Skeletal muscle satellite cell (primary cell): ENCODE measurements around the gene SOX18.
A peak's percentile ranks its signal among the peaks of the same experiment; 100 is the strongest.

Experiments used
- H3K27me3 ChIP-seq: 2 replicates; pipeline ENCODE4 v1.7.0; 2013; ENCODE audit warnings: low read length; ENCODE audit not compliant: control insufficient read depth, insufficient read depth
- H3K36me3 ChIP-seq: 2 replicates; pipeline ENCODE4 v1.7.0; 2013; ENCODE audit warnings: mild to moderate bottlenecking, control low read depth, low read length; ENCODE audit not compliant: insufficient read depth
- H3K4me1 ChIP-seq: 2 replicates; pipeline ENCODE4 v1.7.0; 2013; ENCODE audit warnings: low read length; ENCODE audit not compliant: control insufficient read depth, insufficient read depth
- H3K4me2 ChIP-seq: 2 replicates; pipeline ENCODE4 v1.7.0; 2013; ENCODE audit warnings: mild to moderate bottlenecking, low read length
- H3K4me3 ChIP-seq: 2 replicates; pipeline ENCODE4 v1.7.0; 2013; ENCODE audit warnings: low read length
- H3K9ac ChIP-seq: 2 replicates; pipeline ENCODE4 v1.7.0; 2013; ENCODE audit warnings: mild to moderate bottlenecking, low read depth, low read length, moderate library complexity
- H3K9me3 ChIP-seq: replicated peaks from 2 replicates; pipeline ENCODE4 v1.7.0; 2013; ENCODE audit warnings: mild to moderate bottlenecking, control low read depth, low read length

Gene SOX18

GRCh38 chr20:64065062-64065973 lies 15.9 kb upstream of the SOX18 start:
- Histone ChIP-seq H3K9ac (no peak overlapping the region), H3K4me3 (no peak overlapping the region)

GRCh38 chr20:64064145-64064698 lies 14.8 kb upstream of the SOX18 start:
- peak overlapping the region; percentile 93 for H3K9ac ChIP-seq
- peak overlapping the region; percentile 94 for H3K4me3 ChIP-seq
- H3K4me1 ChIP-seq: peaks cover 33% of the 10 kb centered on the region
- no peaks in the 10 kb centered on the region for H3K9me3 ChIP-seq
- H3K4me2 ChIP-seq: peak overlapping the region; percentile 84
- H3K36me3 ChIP-seq: no peaks in the 10 kb centered on the region
- H3K27me3 ChIP-seq: no peaks in the 10 kb centered on the region

More at GRCh38 chr20:64065062-64065973, 15.9 kb upstream of the SOX18 start:
- Histone ChIP-seq H3K36me3 (no peaks in the 10 kb centered on the region), H3K4me2 (peak overlapping the region; percentile 50), H3K27me3 (no peaks in the 10 kb centered on the region), H3K4me1 (peaks cover 33% of the 10 kb centered on the region), H3K9me3 (no peaks in the 10 kb centered on the region)

- Histone ChIP-seq H3K4me2 (peak overlapping the region; percentile 84), H3K4me3 (peak overlapping the region; percentile 94), H3K4me1 (peaks cover 33% of the 10 kb centered on the region), H3K9ac (peak overlapping the region; percentile 93), H3K27me3 (no peaks in the 10 kb centered on the region), H3K36me3 (no peaks in the 10 kb centered on the region), H3K9me3 (no peaks in the 10 kb centered on the region)
These were observed 14.1 kb upstream of the SOX18 start for GRCh38 chr20:64063389-64064144.

- H3K27me3 ChIP-seq: no peaks in the 10 kb centered on the region
- no peaks in the 10 kb centered on the region for H3K36me3 ChIP-seq
- H3K4me3 ChIP-seq: peak within 1 kb of the TSS; percentile 94
- peak within 1 kb of the TSS; percentile 93 for H3K4me2 ChIP-seq
- peak within 1 kb of the TSS; percentile 93 for H3K9ac ChIP-seq
- H3K9me3 ChIP-seq: no peaks in the 10 kb centered on the region
- peaks cover 40% of the 10 kb centered on the region for H3K4me1 ChIP-seq
These were observed 13.4 kb upstream of the SOX18 start, which contains the start of gene TCEA2 for GRCh38 chr20:64062596-64063388. Gene TCEA2, plus strand, starts transcription at chr20:64063198. Its CDS starts 115 bp downstream, at chr20:64063313.

- no peaks in the 10 kb centered on the region for H3K36me3 ChIP-seq
- H3K27me3 ChIP-seq: no peaks in the 10 kb centered on the region
- peaks cover 40% of the 10 kb centered on the region for H3K4me1 ChIP-seq
- no peaks in the 10 kb centered on the region for H3K9me3 ChIP-seq
- H3K9ac ChIP-seq: peak overlapping the region; percentile 93
- H3K4me3 ChIP-seq: peak overlapping the region; percentile 94
- peak overlapping the region; percentile 93 for H3K4me2 ChIP-seq
These were observed 12.8 kb upstream of the SOX18 start for GRCh38 chr20:64062276-64062595.

- Histone ChIP-seq H3K27me3 (peaks cover 10% of the 10 kb centered on the region), H3K4me1 (peaks cover 15% of the 10 kb centered on the region), H3K9me3 (no peaks in the 10 kb centered on the region), H3K9ac (no peak overlapping the region), H3K36me3 (no peaks in the 10 kb centered on the region), H3K4me3 (no peak overlapping the region), H3K4me2 (peak overlapping the region; percentile 18)
These were observed 9.1 kb upstream of the SOX18 start for GRCh38 chr20:64058536-64058935.

- peaks cover 15% of the 10 kb centered on the region for H3K4me1 ChIP-seq
- H3K4me3 ChIP-seq: no peak overlapping the region
- H3K4me2 ChIP-seq: peak overlapping the region; percentile 18
- no peaks in the 10 kb centered on the region for H3K36me3 ChIP-seq
- H3K9me3 ChIP-seq: no peaks in the 10 kb centered on the region
- H3K27me3 ChIP-seq: peaks cover 10% of the 10 kb centered on the region
- H3K9ac ChIP-seq: no peak overlapping the region
These were observed 8.4 kb upstream of the SOX18 start for GRCh38 chr20:64057628-64058498.

- Histone ChIP-seq H3K36me3 (no peaks in the 10 kb centered on the region), H3K9me3 (no peaks in the 10 kb centered on the region), H3K27me3 (peaks cover 17% of the 10 kb centered on the region), H3K4me2 (no peak overlapping the region), H3K9ac (no peak overlapping the region), H3K4me3 (no peak overlapping the region), H3K4me1 (peaks cover 8% of the 10 kb centered on the region)
These were observed 7.6 kb upstream of the SOX18 start for GRCh38 chr20:64056889-64057627.

- peaks cover 7% of the 10 kb centered on the region for H3K4me1 ChIP-seq
- H3K9me3 ChIP-seq: no peaks in the 10 kb centered on the region
- H3K36me3 ChIP-seq: no peaks in the 10 kb centered on the region
- no peak overlapping the region for H3K4me2 ChIP-seq
- peaks cover 21% of the 10 kb centered on the region for H3K27me3 ChIP-seq
- H3K9ac ChIP-seq: no peak overlapping the region
- H3K4me3 ChIP-seq: no peak overlapping the region
These were observed 7.1 kb upstream of the SOX18 start for GRCh38 chr20:64056639-64056888.
